ENCODE results near the gene GTF3C5.

- no peak for TF ChIP-seq EZH2 (IDR thresholded peaks at IDR 0.05; ENCODE audit: borderline replicate concordance)
- TF ChIP-seq CTCF (IDR thresholded peaks at IDR 0.05; ENCODE audit: poor library complexity) = no peak
Observed at GRCh38 chr9:133066181-133066983, 35.6 kb downstream of the GTF3C5 start.

Measured in hepatocyte (in vitro differentiated cells).